GM23338 (cell line): Measurements from ENCODE around the gene ERRFI1. TPM values are rescaled to one million over a fixed set of nuclear protein-coding genes. Genes with fewer than 3 reads are reported as not detected.

Experiments
- ATAC-seq: fragments of 200-7000 bp; cut with Tn5 transposase; 3 replicates; pipeline ENCODE4 v1.9.1; 2020
- DNase-seq: peaks from one replicate; pipeline ENCODE4 v3.0.0-alpha.2; 2015; ENCODE audit warnings: low spot score
- H2AFZ ChIP-seq: fragments of 200-600 bp; sonication (generic); 2 replicates; pipeline ENCODE4 v1.8.0; 2016; ENCODE audit warnings: antibody characterized with exemption, mild to moderate bottlenecking, moderate library complexity
- H3F3A ChIP-seq: fragments of 200-600 bp; sonication (generic); replicated peaks from 2 replicates; pipeline ENCODE4 v1.8.0; 2017; ENCODE audit warnings: antibody characterized with exemption, mixed run types, low read depth
- H3K27ac ChIP-seq: fragments of 200-600 bp; sonication (generic); 2 replicates; pipeline ENCODE4 v1.6.1; 2016; ENCODE audit warnings: low read depth
- H3K27me3 ChIP-seq: fragments of 200-600 bp; sonication (generic); 2 replicates; pipeline ENCODE4 v1.8.0; 2016; ENCODE audit warnings: mild to moderate bottlenecking, mixed run types, moderate library complexity; ENCODE audit not compliant: insufficient read depth
- H3K36me3 ChIP-seq: fragments of 200-600 bp; sonication (generic); 2 replicates; pipeline ENCODE4 v1.8.0; 2016; ENCODE audit warnings: mild to moderate bottlenecking; ENCODE audit not compliant: insufficient read depth
- H3K4me1 ChIP-seq: fragments of 200-600 bp; sonication (generic); 2 replicates; pipeline ENCODE4 v1.8.0; 2016; ENCODE audit warnings: mild to moderate bottlenecking, moderate library complexity; ENCODE audit not compliant: insufficient read depth
- H3K4me2 ChIP-seq: fragments of 200-600 bp; sonication (generic); 2 replicates; pipeline ENCODE4 v1.7.1; 2017; ENCODE audit warnings: mixed run types
- H3K4me3 ChIP-seq: fragments of 200-600 bp; sonication (generic); 2 replicates; pipeline ENCODE4 v1.6.1; 2016; ENCODE audit warnings: mixed run types
- H3K79me2 ChIP-seq: fragments of 200-600 bp; sonication (generic); replicated peaks from 2 replicates; pipeline ENCODE4 v1.8.0; 2017; ENCODE audit warnings: mild to moderate bottlenecking; ENCODE audit not compliant: insufficient read depth
- H3K9me2 ChIP-seq: fragments of 200-600 bp; sonication (generic); 2 replicates; pipeline ENCODE4 v1.8.0; 2017; ENCODE audit not compliant: insufficient read depth
- H4K20me1 ChIP-seq: fragments of 200-600 bp; sonication (generic); replicated peaks from 2 replicates; pipeline ENCODE4 v1.8.0; 2017; ENCODE audit warnings: mild to moderate bottlenecking; ENCODE audit not compliant: insufficient read depth
- H3K27ac Mint-ChIP-seq: 2 replicates; pipeline ENCODE4 v1.8.0; 2020; ENCODE audit warnings: inconsistent platforms, mild to moderate bottlenecking, moderate library complexity, mixed read lengths
- H3K27me3 Mint-ChIP-seq: 3 replicates; pipeline ENCODE4 v1.8.0; 2022; ENCODE audit warnings: low read depth, mild to moderate bottlenecking, moderate library complexity, mixed read lengths, inconsistent platforms; ENCODE audit not compliant: insufficient read depth, poor library complexity
- H3K36me3 Mint-ChIP-seq: 3 replicates; pipeline ENCODE4 v1.8.0; 2021; ENCODE audit warnings: low read depth, mild to moderate bottlenecking, inconsistent platforms, moderate library complexity, mixed read lengths
- H3K4me1 Mint-ChIP-seq: 3 replicates; pipeline ENCODE4 v1.8.0; 2020; ENCODE audit warnings: mild to moderate bottlenecking, inconsistent platforms, mixed read lengths
- H3K4me3 Mint-ChIP-seq: 3 replicates; pipeline ENCODE4 v1.8.0; 2021; ENCODE audit warnings: moderate library complexity, mild to moderate bottlenecking, inconsistent platforms, mixed read lengths
- H3K9me3 Mint-ChIP-seq: 3 replicates; pipeline ENCODE4 v1.8.0; 2020; ENCODE audit warnings: moderate library complexity, mild to moderate bottlenecking, inconsistent platforms, mixed read lengths
- CREB1 ChIP-seq: fragments of 250-450 bp; sonication (Bioruptor Pico); IDR thresholded peaks from 2 replicates; pipeline ENCODE4 v1.5.0; 2020; ENCODE audit warnings: low read depth, mild to moderate bottlenecking, moderate library complexity
- CTCF ChIP-seq, 2 experiments: fragments of 200-600 bp in 1 of 2; sonication (generic) in 1 of 2; conservative IDR thresholded peaks; 2 replicates each; pipeline versions ENCODE4 v1.5.1 to v1.6.1; 2016 to 2017; ENCODE audit warnings: antibody characterized with exemption in 2 of 2, low read depth in 2 of 2, mild to moderate bottlenecking in 2 of 2, moderate library complexity in 1 of 2
- ETS1 ChIP-seq: IDR thresholded peaks from 2 replicates; pipeline ENCODE4 v1.6.1; 2016; ENCODE audit warnings: antibody characterized with exemption
- EZH2 ChIP-seq: fragments of 200-600 bp; sonication (generic); IDR thresholded peaks from one replicate; pipeline ENCODE4 v1.8.0; 2017; ENCODE audit warnings: antibody characterized with exemption, mild to moderate bottlenecking, low read depth; ENCODE audit not compliant: unreplicated experiment
- EZH2phosphoT487 ChIP-seq: fragments of 200-600 bp; sonication (generic); IDR thresholded peaks from one replicate; pipeline ENCODE4 v1.8.1; 2018; ENCODE audit warnings: antibody characterized with exemption; ENCODE audit not compliant: unreplicated experiment
- POLR2AphosphoS5 ChIP-seq: IDR thresholded peaks from 2 replicates; pipeline ENCODE4 v1.6.1; 2016; ENCODE audit warnings: antibody characterized with exemption, low read depth
- STAT1 ChIP-seq: IDR thresholded peaks from one replicate; pipeline ENCODE4 v1.6.1; 2016; ENCODE audit warnings: antibody characterized with exemption; ENCODE audit not compliant: unreplicated experiment
- ZNF462 ChIP-seq: fragments of 250-450 bp; sonication (Bioruptor Pico); IDR thresholded peaks from 2 replicates; pipeline ENCODE4 v1.5.0; 2020; ENCODE audit warnings: mild to moderate bottlenecking, moderate library complexity
- polyA plus RNA-seq: library from polyadenylated mRNA; unstranded; fragments of >200 nt; fragmentation: Nextera tagmentation; extraction: Ambion mirVana; gene quantifications from 2 replicates; pipeline ENCODE4 v1.2.1, GENCODE V29; 2016
- total RNA-seq: library from RNA; depleted of rRNA; stranded (reverse); fragments of >200 nt; shearing (Covaris generic); gene quantifications from 2 replicates; pipeline ENCODE4 v1.2.3, GENCODE V29; 2014

The ERRFI1 gene
- total and polyA plus RNA-seq, 2 experiments from 2014 or later, result 22.9 to 59.8 TPM

- no peak overlapping the region for H3K4me3 Mint-ChIP-seq
- peaks cover 51% of the 10 kb centered on the region for H3K4me1 ChIP-seq
- no peaks in the 10 kb centered on the region for H3K27me3 ChIP-seq
- peaks cover 82% of the 10 kb centered on the region for H3K79me2 ChIP-seq
- peak overlapping the region; percentile 7; the same call in 1 of the 2 replicates for H3K4me2 ChIP-seq
- no peaks in the 10 kb centered on the region for H3K9me3 Mint-ChIP-seq
- peak overlapping the region; percentile 62; the same call in 1 of the 2 replicates for H3K27ac Mint-ChIP-seq
- peaks cover 32% of the 10 kb centered on the region for H4K20me1 ChIP-seq
- TF ChIP-seq CTCF (conservative IDR thresholded peaks at IDR 0.05; ENCODE audit: low read depth in 2 of 2), result peak; percentile 73 to 76
- TF ChIP-seq EZH2phosphoT487, result no peak
- no peak for TF ChIP-seq ETS1
- TF ChIP-seq CREB1 (CRISPR knock-in tag), result no peak
- TF ChIP-seq POLR2AphosphoS5, result no peak
- no peak for TF ChIP-seq EZH2
- TF ChIP-seq STAT1, result no peak
- TF ChIP-seq ZNF462 (CRISPR knock-in tag), result no peak
- H3K36me3 ChIP-seq, result peaks cover 29% of the 10 kb centered on the region
- H3K36me3 Mint-ChIP-seq, result peaks cover 44% of the 10 kb centered on the region
- peak; percentile 84 for DNase-seq
- H3K27me3 Mint-ChIP-seq, result no peaks in the 10 kb centered on the region
- peaks cover 7% of the 10 kb centered on the region; the same call in 1 of the 2 replicates for H3F3A ChIP-seq
- no peaks in the 10 kb centered on the region for H3K9me2 ChIP-seq
- peak; percentile 61 for ATAC-seq
- no peak overlapping the region for H2AFZ ChIP-seq
- no peak overlapping the region for H3K4me3 ChIP-seq
- peaks cover 51% of the 10 kb centered on the region for H3K4me1 Mint-ChIP-seq
- 0 out of 2 replicates have a peak overlapping the region, but pooled peaks have one; percentile 22 for H3K27ac ChIP-seq
These were observed 10.9 kb downstream of the ERRFI1 start for GRCh38 chr1:8015036-8015808.
